B cell (primary cell): ENCODE measurements around the gene NHS. TPM values are rescaled to one million over a fixed set of nuclear protein-coding genes. Genes with fewer than 3 reads are reported as not detected.

Source experiments
- ATAC-seq: fragments of 200-7000 bp; cut with Tn5 transposase; one replicate; pipeline ENCODE4 v1.10.0; 2021; ENCODE audit warnings: low read depth, mild to moderate bottlenecking, moderate number of reproducible peaks, moderate library complexity
- CTCF ChIA-PET: fragments of 350-600 bp; sonication (Branson Sonifier 250); formaldehyde crosslinking; loops from one replicate; lab custom pipeline; 2021; ENCODE audit warnings: antibody characterized with exemption, inconsistent platforms; lab: Charles Lee
- POLR2A ChIA-PET: fragments of 350-600 bp; sonication (Branson Sonifier 250); formaldehyde crosslinking; loops from one replicate; lab custom pipeline; 2021; ENCODE audit warnings: antibody characterized with exemption; lab: Charles Lee
- DNase-seq: peaks from one replicate; pipeline ENCODE4 v3.0.0; 2013
- H2AFZ ChIP-seq: 2 replicates; pipeline ENCODE4 v1.6.1; 2012; ENCODE audit warnings: mild to moderate bottlenecking, low read depth, low read length; ENCODE audit not compliant: insufficient read depth, poor library complexity, severe bottlenecking
- H3K27ac ChIP-seq, 2 donors: 1 replicate in 1 of 2; 2 replicates in 1 of 2; pipeline ENCODE4 v1.5.1; 2012 to 2013; ENCODE audit warnings: low read length in 2 of 2, mild to moderate bottlenecking in 2 of 2, moderate library complexity in 1 of 2
- H3K27me3 ChIP-seq, 4 experiments: fragments of 200-600 bp in 1 of 4; sonication (generic) in 1 of 4; replicated peaks in 1 of 4; 1 replicate in 2 of 4; 2 replicates in 2 of 4; pipeline versions ENCODE4 v1.6.1 to v1.7.0; 2013 to 2016; ENCODE audit warnings: low read length in 3 of 4, mild to moderate bottlenecking in 2 of 4, mixed read lengths in 1 of 4, moderate library complexity in 1 of 4; ENCODE audit not compliant: insufficient read depth in 4 of 4, control insufficient read depth in 3 of 4; ENCODE audit errors: control extremely low read depth in 1 of 4
- H3K36me3 ChIP-seq, 2 experiments: replicated peaks in 1 of 2; 1 replicate in 1 of 2; 2 replicates in 1 of 2; pipeline versions ENCODE4 v1.6.1 to v1.7.1; 2013; ENCODE audit warnings: low read length in 1 of 2; ENCODE audit not compliant: insufficient read depth in 2 of 2, control insufficient read depth in 1 of 2; ENCODE audit errors: control extremely low read depth in 1 of 2, extremely low read depth in 1 of 2
- H3K4me1 ChIP-seq, 2 donors: fragments of 200-600 bp in 1 of 2; sonication (generic) in 1 of 2; 1 replicate in 1 of 2; 2 replicates in 1 of 2; pipeline versions ENCODE4 v1.5.1 to v1.6.1; 2013 to 2017; ENCODE audit warnings: low read length in 2 of 2; ENCODE audit not compliant: control insufficient read depth in 2 of 2, insufficient read depth in 2 of 2
- H3K4me2 ChIP-seq: replicated peaks from 2 replicates; pipeline ENCODE3; 2012; ENCODE audit warnings: mild to moderate bottlenecking, low read depth, low read length; ENCODE audit not compliant: poor library complexity, severe bottlenecking
- H3K4me3 ChIP-seq, 5 experiments: fragments of 200-600 bp in 1 of 5; sonication (generic) in 1 of 5; 1 replicate in 3 of 5; 2 replicates in 2 of 5; pipeline versions ENCODE4 v1.5.1 to v1.7.0; 2011 to 2016; ENCODE audit warnings: low read length in 4 of 5, mild to moderate bottlenecking in 4 of 5, low read depth in 2 of 5, control low read depth in 1 of 5, moderate library complexity in 1 of 5; ENCODE audit not compliant: insufficient read depth in 1 of 5; ENCODE audit errors: control extremely low read depth in 1 of 5, extremely low read depth in 1 of 5
- H3K79me2 ChIP-seq: fragments of 200-600 bp; sonication (generic); one replicate; pipeline ENCODE4 v1.6.0; 2016; ENCODE audit warnings: low read length; ENCODE audit not compliant: control insufficient read depth, insufficient read depth
- H3K9ac ChIP-seq: fragments of 200-600 bp; sonication (generic); 2 replicates; pipeline ENCODE4 v1.6.1; 2017; ENCODE audit warnings: mild to moderate bottlenecking, low read length, moderate library complexity
- H3K9me3 ChIP-seq, 3 donors: one replicate each; pipeline versions ENCODE4 v1.6.1 to v1.7.1; 2013; ENCODE audit warnings: low read length in 2 of 3; ENCODE audit not compliant: control insufficient read depth in 2 of 3, insufficient read depth in 1 of 3; ENCODE audit errors: control extremely low read depth in 1 of 3
- H4K20me1 ChIP-seq: 2 replicates; pipeline ENCODE4 v1.6.0; 2012; ENCODE audit warnings: mild to moderate bottlenecking, low read length; ENCODE audit not compliant: insufficient read depth, control insufficient read depth, poor library complexity, severe bottlenecking
- H3K27ac Mint-ChIP-seq: one replicate; pipeline ENCODE4 v1.8.0; 2021; ENCODE audit warnings: mixed read lengths
- H3K27me3 Mint-ChIP-seq: one replicate; pipeline ENCODE4 v1.8.0; 2021; ENCODE audit warnings: mixed read lengths
- H3K4me1 Mint-ChIP-seq: one replicate; pipeline ENCODE4 v1.8.0; 2021; ENCODE audit warnings: mixed read lengths
- H3K4me3 Mint-ChIP-seq: one replicate; pipeline ENCODE4 v1.8.0; 2021; ENCODE audit warnings: mixed read lengths
- H3K9me3 Mint-ChIP-seq: one replicate; pipeline ENCODE4 v1.8.0; 2022; ENCODE audit warnings: mixed read lengths; ENCODE audit not compliant: insufficient read depth
- CTCF ChIP-seq: fragments of 200-600 bp; IDR thresholded peaks from one replicate; pipeline ENCODE4 v1.8.0; 2022; ENCODE audit warnings: antibody characterized with exemption, mild to moderate bottlenecking
- EZH2 ChIP-seq: IDR thresholded peaks from 2 replicates; pipeline ENCODE4 v1.6.1; 2012; ENCODE audit warnings: borderline replicate concordance, low read depth, mild to moderate bottlenecking, moderate library complexity, low read length; ENCODE audit not compliant: insufficient read depth, poor library complexity, severe bottlenecking
- WGBS: methylation state at CpG from one replicate; pipeline ENCODE4 v1.1.5; 2013; ENCODE audit warnings: missing lambda C conversion rate; ENCODE audit not compliant: insufficient coverage; 5-methylcytosine and 5-hydroxymethylcytosine counted together
- intact Hi-C: fragments of 100-400 bp; cut with micrococcal nuclease; formaldehyde crosslinking; loops from one replicate; pipeline ENCODE4 v1.10.0; 2022
- polyA plus RNA-seq: library from polyadenylated mRNA; depleted of rRNA; stranded (reverse); fragments of >200 nt; gene quantifications from 2 replicates; pipeline ENCODE4 v1.2.3, GENCODE V29; 2012
- total RNA-seq, 2 donors: library from RNA; stranded (reverse); fragments of 120-200 nt in 1 of 2; gene quantifications; 1 replicate in 1 of 2; 2 replicates in 1 of 2; pipeline versions ENCODE4 v1.2.3 to v1.2.4, GENCODE V29; 2013 to 2022

NHS gene
- total and polyA plus RNA-seq, 2 donors (not counting 1 experiment from before 2014, with no cell fraction given), result not detected

DNA sequence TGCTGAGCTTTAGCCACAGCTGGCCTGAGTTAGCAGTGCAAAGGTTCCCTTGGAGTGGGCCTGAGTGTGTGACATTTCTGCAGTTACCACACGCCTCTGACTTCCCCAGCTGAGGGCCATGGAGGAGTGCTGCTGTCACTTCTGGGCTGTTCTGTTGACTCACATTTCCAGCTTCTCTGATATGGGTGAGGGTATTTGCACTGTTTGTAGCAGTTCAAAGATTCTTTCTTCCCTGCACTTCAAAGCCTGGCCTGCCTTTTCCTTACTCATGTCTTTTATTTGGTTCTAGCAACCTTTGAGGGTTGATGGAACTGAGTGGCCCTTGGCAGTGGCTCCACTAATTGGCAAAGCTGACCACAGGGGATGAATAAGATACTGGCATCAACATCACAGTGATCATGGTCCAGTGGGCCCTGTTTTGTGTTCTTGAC lies 335.9 kb downstream of the NHS start:
- H3K27ac ChIP-seq, result no peak overlapping the region
- no peaks in the 10 kb centered on the region for H3K4me1 Mint-ChIP-seq
- WGBS, result no CpG with 5 or more reads among the region's 1 CpG
- no peaks in the 10 kb centered on the region for H3K9me3 Mint-ChIP-seq
- DNase-seq (no peak), ATAC-seq (no peak)
- peaks cover 8% of the 10 kb centered on the region for H3K27me3 Mint-ChIP-seq
- no peak overlapping the region for H3K4me3 Mint-ChIP-seq
- no peaks in the 10 kb centered on the region for H3K36me3 ChIP-seq
- no peaks in the 10 kb centered on the region for H3K27me3 ChIP-seq
- no peaks in the 10 kb centered on the region for H3K9me3 ChIP-seq
- ChIA-PET CTCF (no interaction called here), POLR2A (no interaction called here)
- intact Hi-C loops, result no loop called here
- no peak overlapping the region for H3K4me2 ChIP-seq
- TF ChIP-seq EZH2 (no peak), CTCF (no peak)
- no peak overlapping the region for H3K9ac ChIP-seq
- no peak overlapping the region for H3K4me3 ChIP-seq
- H3K4me1 ChIP-seq, result no peaks in the 10 kb centered on the region
- H4K20me1 ChIP-seq, result no peaks in the 10 kb centered on the region
- H3K27ac Mint-ChIP-seq, result no peak overlapping the region
- H2AFZ ChIP-seq, result no peak overlapping the region
- no peaks in the 10 kb centered on the region for H3K79me2 ChIP-seq

DNA sequence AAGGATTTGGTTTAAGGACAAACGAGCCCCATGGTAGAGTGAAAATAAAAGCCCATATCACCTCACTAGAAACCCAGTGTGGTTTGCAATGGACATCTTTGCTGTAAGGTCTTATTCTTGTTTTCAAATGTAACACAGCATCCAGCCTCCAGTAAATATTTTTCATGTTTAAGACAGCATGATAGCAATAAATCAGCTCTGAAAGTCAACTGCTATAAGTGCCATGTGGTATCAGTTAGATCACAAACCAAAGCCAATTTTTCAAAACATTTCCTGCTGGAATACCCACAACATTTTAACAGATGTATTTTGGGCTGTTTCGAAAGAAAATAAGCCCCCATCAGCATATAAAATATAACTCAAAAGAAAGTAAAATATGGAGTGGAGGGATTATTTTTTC lies 338.3 kb downstream of the NHS start:
- ChIA-PET POLR2A (no interaction called here), CTCF (interaction anchor here (0.6 kb wide), 1 partner anchor 1751 kb away, joined by 3 read pairs; no protein-coding TSS in a partner anchor)
- peaks cover 9% of the 10 kb centered on the region for H3K27me3 Mint-ChIP-seq

More for the DNA sequence above, 338.3 kb downstream of the NHS start:
- H3K27ac ChIP-seq, result no peak overlapping the region
- no peaks in the 10 kb centered on the region for H3K79me2 ChIP-seq
- H3K9me3 Mint-ChIP-seq, result no peaks in the 10 kb centered on the region
- no peak overlapping the region for H2AFZ ChIP-seq
- no peak for TF ChIP-seq EZH2
- no peak overlapping the region for H3K4me2 ChIP-seq
- no peak overlapping the region for H3K27ac Mint-ChIP-seq
- H3K4me3 Mint-ChIP-seq, result no peak overlapping the region
- WGBS, result no CpG with 5 or more reads among the region's 2 CpGs
- H3K4me1 ChIP-seq, result no peaks in the 10 kb centered on the region
- no peaks in the 10 kb centered on the region for H3K36me3 ChIP-seq
- H3K9me3 ChIP-seq, result no peaks in the 10 kb centered on the region
- intact Hi-C loops, result no loop called here
- no peaks in the 10 kb centered on the region for H3K4me1 Mint-ChIP-seq
- no peak overlapping the region for H3K9ac ChIP-seq
- no peaks in the 10 kb centered on the region for H3K27me3 ChIP-seq
- DNase-seq (no peak), ATAC-seq (no peak)
- no peak overlapping the region for H3K4me3 ChIP-seq
- no peaks in the 10 kb centered on the region for H4K20me1 ChIP-seq
